Calu3 (cell line): ENCODE results near the gene CD302. TPM values are rescaled to one million over a fixed set of nuclear protein-coding genes. Genes with fewer than 3 reads are reported as not detected.

Source experiments
- BruUV-seq: library from RNA; stranded (reverse); fragments of 400-500 nt; replicated peaks from 2 replicates; lab custom pipeline; 2021; lab: Mats Ljungman, UMichigan
- CTCF ChIA-PET: fragments of 300-600 bp; sonication (Branson Sonifier 250); formaldehyde crosslinking; loops from one replicate; lab custom pipeline; 2022; ENCODE audit warnings: antibody characterized with exemption; lab: Charles Lee
- DNase-seq: peaks from one replicate; pipeline ENCODE4 v3.0.0; 2022
- H3K27ac Mint-ChIP-seq: one replicate; pipeline ENCODE4 v1.8.0; 2022; ENCODE audit warnings: mixed read lengths; ENCODE audit not compliant: unreplicated experiment
- H3K27me3 Mint-ChIP-seq: one replicate; pipeline ENCODE4 v1.8.0; 2022; ENCODE audit warnings: mixed read lengths; ENCODE audit not compliant: unreplicated experiment
- H3K36me3 Mint-ChIP-seq: one replicate; pipeline ENCODE4 v1.8.0; 2022; ENCODE audit warnings: mild to moderate bottlenecking, moderate library complexity, mixed read lengths; ENCODE audit not compliant: insufficient read depth, unreplicated experiment
- H3K4me1 Mint-ChIP-seq: one replicate; pipeline ENCODE4 v1.8.0; 2022; ENCODE audit warnings: mild to moderate bottlenecking, low read depth, mixed read lengths; ENCODE audit not compliant: unreplicated experiment
- H3K4me3 Mint-ChIP-seq: one replicate; pipeline ENCODE4 v1.8.0; 2022; ENCODE audit warnings: mild to moderate bottlenecking, low read depth, moderate library complexity, mixed read lengths; ENCODE audit not compliant: unreplicated experiment
- H3K9me3 Mint-ChIP-seq: one replicate; pipeline ENCODE4 v1.8.0; 2022; ENCODE audit warnings: low read depth, mixed read lengths; ENCODE audit not compliant: unreplicated experiment
- CTCF ChIP-seq: fragments of 200-600 bp; IDR thresholded peaks from one replicate; pipeline ENCODE4 v1.8.0; 2022; ENCODE audit warnings: antibody characterized with exemption; ENCODE audit not compliant: unreplicated experiment
- intact Hi-C: fragments of 100-400 bp; cut with micrococcal nuclease; formaldehyde crosslinking; loops from one replicate; pipeline ENCODE4 v1.10.0; 2022; ENCODE audit not compliant: unreplicated experiment
- total RNA-seq: library from RNA; stranded (reverse); gene quantifications from 2 replicates; pipeline ENCODE4 v1.2.3, GENCODE V29; 2022

Gene CD302
- total RNA-seq, 1 experiment from 2014 or later: 5.4 TPM

GRCh38 chr2:159760326-159760725 is 37.7 kb downstream of the CD302 start:
- Mint-ChIP-seq H3K4me1 (peaks cover 9% of the 10 kb centered on the region), H3K27ac (no peak overlapping the region), H3K36me3 (peaks cover 53% of the 10 kb centered on the region), H3K4me3 (no peak overlapping the region), H3K9me3 (no peaks in the 10 kb centered on the region), H3K27me3 (no peaks in the 10 kb centered on the region)
- BruUV-seq: no TSS peak
- no peak for DNase-seq
- CTCF ChIA-PET: no interaction called here
- intact Hi-C loops: no loop called here
- no peak for TF ChIP-seq CTCF

GRCh38 chr2:159759577-159759976 is 38.4 kb downstream of the CD302 start:
- intact Hi-C loops: no loop called here
- no TSS peak for BruUV-seq
- H3K4me1 Mint-ChIP-seq: peaks cover 9% of the 10 kb centered on the region
- H3K4me3 Mint-ChIP-seq: no peak overlapping the region
- no peak for TF ChIP-seq CTCF
- peaks cover 53% of the 10 kb centered on the region for H3K36me3 Mint-ChIP-seq
- no peaks in the 10 kb centered on the region for H3K27me3 Mint-ChIP-seq
- CTCF ChIA-PET: no interaction called here
- H3K27ac Mint-ChIP-seq: no peak overlapping the region
- no peak for DNase-seq
- H3K9me3 Mint-ChIP-seq: no peaks in the 10 kb centered on the region

- intact Hi-C loops: no loop called here
- Mint-ChIP-seq H3K27ac (peak overlapping the region; percentile 48), H3K4me3 (no peak overlapping the region), H3K27me3 (no peaks in the 10 kb centered on the region), H3K36me3 (peaks cover 49% of the 10 kb centered on the region), H3K9me3 (no peaks in the 10 kb centered on the region), H3K4me1 (peaks cover 9% of the 10 kb centered on the region)
- no TSS peak for BruUV-seq
- TF ChIP-seq CTCF: no peak
- CTCF ChIA-PET: no interaction called here
- no peak for DNase-seq
These were observed 39.3 kb downstream of the CD302 start for GRCh38 chr2:159758686-159759085.

- CTCF ChIA-PET: no interaction called here
- H3K27me3 Mint-ChIP-seq: no peaks in the 10 kb centered on the region
- H3K4me3 Mint-ChIP-seq: no peak overlapping the region
- intact Hi-C loops: no loop called here
- TF ChIP-seq CTCF: no peak
- H3K36me3 Mint-ChIP-seq: peaks cover 45% of the 10 kb centered on the region
- no peaks in the 10 kb centered on the region for H3K9me3 Mint-ChIP-seq
- DNase-seq: no peak
- BruUV-seq: no TSS peak
- H3K27ac Mint-ChIP-seq: peak overlapping the region; percentile 48
- peaks cover 9% of the 10 kb centered on the region for H3K4me1 Mint-ChIP-seq
These were observed 39.8 kb downstream of the CD302 start for GRCh38 chr2:159758239-159758638.
